HG03135 (cell line): ENCODE results near the gene ALPK3.
"Not testable (repeated sequence)": the region's sequence is repeated elsewhere in the genome, so short reads cannot be mapped to it uniquely, and the experiment has no call there.

Experiments used
- ATAC-seq: cut with Tn5 transposase; IDR thresholded peaks from one replicate; pipeline ENCODE4 v1.9.1; 2021; ENCODE audit warnings: mild to moderate bottlenecking, moderate library complexity; ENCODE audit not compliant: unreplicated experiment

ALPK3 gene

GRCh38 chr15:84869510-84869909 is 52.4 kb downstream of the ALPK3 start:
- no peak for ATAC-seq

DNA sequence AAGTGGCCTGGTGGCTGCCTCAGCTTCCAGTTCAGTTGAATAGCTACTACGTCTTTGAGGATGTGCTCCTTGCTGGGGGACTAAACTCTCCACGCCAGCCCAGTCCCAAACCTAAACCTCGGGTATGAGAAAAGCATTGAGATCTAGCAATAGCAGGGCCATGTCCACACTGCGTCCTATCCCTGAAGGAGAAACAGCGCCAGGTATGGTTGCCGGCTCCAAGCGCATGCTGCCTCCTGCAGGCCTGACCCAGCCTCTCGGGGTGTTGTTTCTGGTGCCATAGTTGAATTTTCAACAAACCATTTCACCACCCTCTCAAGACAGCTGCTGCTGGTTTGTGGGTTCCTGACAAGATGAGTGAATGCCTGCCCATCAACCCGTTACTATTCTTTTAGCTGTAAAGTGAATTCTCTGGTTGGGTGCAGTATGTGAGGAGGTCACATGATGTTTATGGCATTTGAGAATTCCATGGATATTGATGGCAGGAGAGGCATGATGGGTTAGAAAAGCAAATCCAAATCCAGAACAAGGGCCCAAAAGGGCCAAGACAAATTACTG is 54.4 kb downstream of the ALPK3 start:
- ATAC-seq = no peak

DNA sequence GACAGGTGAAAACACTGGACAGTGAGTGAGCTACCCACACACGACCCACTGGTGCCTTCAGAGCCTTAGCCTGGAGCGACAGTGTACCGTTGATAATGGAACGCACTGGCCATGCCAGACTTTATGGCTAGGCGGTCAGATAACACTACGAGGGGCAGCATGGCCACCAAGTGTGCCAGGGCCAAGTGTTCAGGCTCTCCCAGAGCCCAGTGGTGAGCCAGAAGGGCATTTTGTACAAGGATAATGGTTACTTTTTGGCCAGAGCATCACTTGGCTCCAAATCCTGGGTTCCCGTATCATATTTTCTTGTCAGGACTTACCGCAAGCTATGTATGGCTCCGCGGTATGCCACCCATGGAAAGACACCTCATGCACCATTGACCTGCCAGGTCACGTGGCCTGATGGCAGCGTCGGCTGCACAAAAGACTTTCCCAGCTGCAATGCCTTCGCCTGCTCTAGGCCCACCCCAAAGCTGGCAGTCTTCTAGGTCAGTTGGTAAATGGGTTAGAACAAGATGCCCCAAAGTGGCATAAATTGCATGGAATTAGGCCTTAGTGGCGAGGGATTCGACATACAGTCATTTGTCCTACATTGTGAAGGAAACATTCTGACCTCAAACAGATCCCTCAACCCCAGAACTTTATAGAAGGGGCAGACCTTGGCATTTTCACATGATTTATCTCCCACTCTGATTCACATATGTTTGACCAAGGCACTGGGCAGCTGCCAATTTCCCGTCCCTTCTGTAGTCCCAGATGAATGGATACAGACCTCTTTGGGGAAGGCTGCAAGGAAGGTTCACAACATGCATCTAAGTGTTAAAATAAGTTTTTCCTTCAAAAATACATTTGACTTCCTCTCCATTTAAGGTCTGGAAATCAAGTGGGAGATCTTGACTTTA is 55.1 kb downstream of the ALPK3 start:
- ATAC-seq = no peak

- ATAC-seq = no peak
Observed at GRCh38 chr15:84873997-84874396, 56.8 kb downstream of the ALPK3 start.

GRCh38 chr15:84874981-84875699 is 58.0 kb downstream of the ALPK3 start:
- no peak for ATAC-seq

DNA sequence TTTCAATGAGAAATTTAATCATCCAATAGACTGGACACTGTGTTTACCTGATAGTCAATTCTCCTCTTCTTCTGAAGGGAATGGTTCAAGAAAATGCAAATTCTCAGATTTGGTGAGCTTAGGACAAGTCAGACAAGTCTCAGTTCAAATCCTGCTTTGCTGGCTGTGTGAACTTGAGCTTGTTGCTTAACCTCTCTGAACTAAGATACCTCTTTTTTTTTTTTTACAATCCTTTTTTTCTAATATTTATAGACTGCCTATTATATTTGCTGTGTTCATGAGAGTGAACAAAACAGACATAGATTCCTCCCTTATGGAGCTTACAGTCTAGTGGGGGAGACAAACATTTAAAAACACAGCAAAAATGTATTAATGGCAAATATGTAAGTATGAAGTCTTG is 59.1 kb downstream of the ALPK3 start:
- ATAC-seq = no peak

GRCh38 chr15:84877701-84878100 is 60.5 kb downstream of the ALPK3 start:
- not testable (repeated sequence) for ATAC-seq

GRCh38 chr15:84878504-84878903 is 61.3 kb downstream of the ALPK3 start:
- ATAC-seq = no peak

GRCh38 chr15:84879088-84879780 is 62.1 kb downstream of the ALPK3 start:
- no peak for ATAC-seq

DNA sequence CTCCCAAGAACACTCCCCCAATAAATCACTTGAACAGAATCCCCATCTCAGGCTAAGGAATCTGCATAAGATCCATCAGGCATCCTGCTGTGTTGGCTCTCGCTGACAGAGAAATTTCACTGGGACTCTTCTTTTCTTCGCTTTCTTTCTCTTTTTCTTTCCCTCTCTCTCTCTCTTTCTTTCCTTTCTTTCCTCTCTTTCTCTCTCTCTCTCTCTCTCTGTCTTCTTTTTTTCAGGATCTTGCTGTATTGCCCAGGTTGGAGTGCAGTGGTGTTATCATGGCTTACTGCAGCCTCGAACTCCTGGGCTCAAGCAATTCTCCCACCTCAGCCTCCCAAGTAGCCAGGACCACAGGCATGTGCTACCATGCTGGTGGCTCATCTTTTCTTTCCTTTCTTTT is 62.9 kb downstream of the ALPK3 start:
- ATAC-seq = no peak

GRCh38 chr15:84880822-84881519 is 63.8 kb downstream of the ALPK3 start:
- no peak for ATAC-seq

DNA sequence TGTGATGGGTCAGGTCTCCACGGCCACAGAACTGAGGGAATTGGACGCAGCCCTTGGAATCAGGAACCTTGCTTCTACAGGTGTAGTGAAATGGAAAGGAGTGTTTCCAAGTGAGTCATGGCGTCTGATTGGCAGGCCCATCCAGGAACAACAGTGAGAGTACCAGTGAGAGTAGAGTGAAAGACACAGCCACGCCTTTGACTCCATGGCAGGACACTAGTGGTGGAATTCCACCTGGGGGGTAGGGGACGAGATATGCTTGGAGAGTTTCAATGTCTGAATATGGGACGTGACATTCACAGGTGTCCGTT is 64.3 kb downstream of the ALPK3 start:
- no peak for ATAC-seq

DNA sequence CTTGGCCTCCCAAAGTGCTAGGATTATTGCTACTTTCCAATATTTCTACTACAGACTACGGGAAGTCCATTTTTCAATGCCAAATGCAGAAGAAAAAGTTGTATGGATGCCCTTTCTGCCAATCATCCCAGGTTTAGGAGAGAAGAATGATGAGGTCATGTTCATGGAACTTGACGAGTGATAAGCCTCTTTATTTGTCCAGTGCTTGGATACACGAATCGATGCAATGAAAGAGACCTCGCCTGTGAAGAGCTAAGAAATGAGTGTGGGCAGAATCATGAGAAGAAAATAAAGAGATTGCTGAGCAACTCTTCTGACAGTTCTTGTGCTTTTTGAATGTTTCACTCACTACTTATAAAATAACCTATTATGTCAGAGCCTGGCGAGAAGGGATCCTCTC is 66.3 kb downstream of the ALPK3 start:
- no peak for ATAC-seq

DNA sequence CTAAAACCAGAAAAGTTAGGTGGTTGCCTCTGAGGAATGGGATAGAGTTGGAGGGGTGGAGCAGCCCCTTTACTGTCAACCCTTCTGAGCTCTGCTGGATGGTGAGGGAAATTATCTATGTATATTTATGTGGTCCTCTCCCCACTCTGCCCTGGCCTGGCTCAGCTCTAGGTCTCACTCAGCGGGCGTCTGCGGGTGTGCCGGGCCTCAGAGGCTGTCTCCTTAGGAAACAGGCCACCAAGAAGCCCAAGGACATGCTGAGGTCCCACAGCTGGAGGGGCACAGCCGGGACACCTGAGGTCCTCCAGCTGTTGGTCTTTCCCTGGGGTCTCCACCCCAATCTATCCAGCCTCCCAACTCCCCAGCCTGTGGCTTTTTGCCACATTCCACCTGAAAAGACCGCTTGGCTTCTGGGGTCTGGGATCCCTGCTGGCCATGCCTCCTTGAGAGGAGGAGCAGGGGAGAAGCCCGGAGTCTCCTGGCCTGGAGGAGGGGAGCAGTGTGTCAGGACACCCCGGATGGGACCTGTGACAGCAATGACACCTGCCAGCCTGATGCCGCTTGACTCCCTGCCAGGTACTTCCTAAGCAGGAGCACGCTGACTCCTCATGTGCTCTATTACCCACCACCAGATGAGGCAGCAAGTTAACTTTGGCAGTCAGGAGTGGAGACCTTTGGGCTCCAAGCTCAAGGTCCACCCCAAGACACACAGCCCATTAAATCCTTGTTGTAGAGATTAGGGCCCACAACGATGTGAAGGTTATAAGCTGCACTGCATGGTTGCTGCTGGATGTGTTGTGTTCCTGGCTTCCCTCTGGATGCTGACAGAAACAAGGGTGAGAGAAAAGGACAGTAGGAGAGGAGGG is 67.0 kb downstream of the ALPK3 start, which contains the start of gene SLC28A1:
TSS of gene SLC28A1 (plus strand) at position 747 of the 866 bp plus-strand sequence. CDS start 3,099 bp downstream, outside the sequence.
- ATAC-seq = no peak

DNA sequence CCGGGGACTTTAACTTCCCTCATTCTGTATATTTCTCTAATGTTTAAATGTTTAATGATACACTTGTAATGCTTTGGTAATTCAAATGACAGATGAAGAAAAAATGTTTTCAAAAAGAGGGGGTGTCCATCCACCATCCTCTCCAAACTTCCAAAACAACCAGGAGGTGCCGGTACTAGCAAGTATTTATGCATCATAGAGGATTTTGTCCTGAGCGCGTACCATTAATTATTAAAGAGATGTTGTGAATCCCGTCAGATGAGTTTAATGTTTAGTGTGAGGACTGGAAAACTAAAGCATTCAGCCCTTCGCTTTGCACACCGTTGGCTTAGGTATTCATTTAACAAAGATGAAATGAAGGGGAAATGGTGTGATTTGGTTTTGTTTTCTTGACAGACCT is 68.6 kb downstream of the ALPK3 start:
- no peak for ATAC-seq

GRCh38 chr15:84886211-84886983 is 69.2 kb downstream of the ALPK3 start:
- no peak for ATAC-seq

- no peak for ATAC-seq
Observed at GRCh38 chr15:84886984-84887299, 69.8 kb downstream of the ALPK3 start.

- ATAC-seq = no peak
Observed at GRCh38 chr15:84887938-84888337, 70.8 kb downstream of the ALPK3 start.

GRCh38 chr15:84888639-84889038 is 71.5 kb downstream of the ALPK3 start:
- no peak for ATAC-seq
